Liver (tissue), 9 donors: ENCODE measurements around the gene CD164. TPM values are rescaled to one million over a fixed set of nuclear protein-coding genes. Genes with fewer than 3 reads are reported as not detected.
A peak's percentile ranks its signal among the peaks of the same experiment; 100 is the strongest.

Source experiments
- DNase-seq: peaks from one replicate; pipeline ENCODE4 v3.0.0-alpha.2; 2017; ENCODE audit warnings: low spot score
- H3K27ac ChIP-seq, 2 donors: one replicate each; pipeline ENCODE4 v1.7.0; 2013; ENCODE audit warnings: inconsistent platforms in 2 of 2, low read length in 2 of 2, control low read depth in 1 of 2, low read depth in 1 of 2, mild to moderate bottlenecking in 1 of 2
- H3K27me3 ChIP-seq, 4 donors: one replicate each; pipeline versions ENCODE4 v1.6.1 to v1.7.0; 2013; ENCODE audit warnings: low read length in 3 of 4, inconsistent platforms in 1 of 4, mild to moderate bottlenecking in 1 of 4, moderate library complexity in 1 of 4; ENCODE audit not compliant: control insufficient read depth in 4 of 4, insufficient read depth in 4 of 4
- H3K36me3 ChIP-seq, 4 donors: one replicate each; pipeline versions ENCODE4 v1.6.1 to v1.7.0; 2013; ENCODE audit warnings: low read length in 3 of 4, mild to moderate bottlenecking in 3 of 4, low read depth in 1 of 4, moderate library complexity in 1 of 4; ENCODE audit not compliant: control insufficient read depth in 4 of 4, insufficient read depth in 3 of 4
- H3K4me1 ChIP-seq, 4 donors: one replicate each; pipeline versions ENCODE4 v1.6.1 to v1.7.0; 2013; ENCODE audit warnings: low read length in 3 of 4, mild to moderate bottlenecking in 3 of 4, moderate library complexity in 1 of 4; ENCODE audit not compliant: control insufficient read depth in 4 of 4, insufficient read depth in 4 of 4
- H3K4me3 ChIP-seq, 3 donors: one replicate each; pipeline versions ENCODE4 v1.6.1 to v1.7.0; 2013; ENCODE audit warnings: low read length in 3 of 3, control low read depth in 1 of 3, low read depth in 1 of 3, mild to moderate bottlenecking in 1 of 3
- H3K9ac ChIP-seq, 2 donors: one replicate each; pipeline ENCODE4 v1.7.0; 2013; ENCODE audit warnings: low read length in 2 of 2, mild to moderate bottlenecking in 2 of 2, moderate library complexity in 2 of 2, control low read depth in 1 of 2, low read depth in 1 of 2
- H3K9me3 ChIP-seq, 4 donors: one replicate each; pipeline versions ENCODE4 v1.6.1 to v1.7.0; 2013; ENCODE audit warnings: low read length in 3 of 4; ENCODE audit not compliant: control insufficient read depth in 4 of 4
- ATF3 ChIP-seq: IDR thresholded peaks from 2 replicates; pipeline ENCODE4 v1.6.1; 2016; ENCODE audit warnings: antibody characterized with exemption
- CTCF ChIP-seq: fragments of 150-350 bp; IDR thresholded peaks from 2 replicates; pipeline ENCODE4 v1.5.1; 2017; ENCODE audit warnings: improper control_type of control experiment, low read depth, low read length; ENCODE audit not compliant: missing input control
- EGR1 ChIP-seq, 2 donors: IDR thresholded peaks; 2 replicates each; pipeline ENCODE4 v1.6.1; 2016 to 2018; ENCODE audit warnings: antibody characterized with exemption in 2 of 2, low read depth in 2 of 2
- FOXA1 ChIP-seq: IDR thresholded peaks from 2 replicates; pipeline ENCODE4 v1.6.1; 2016; ENCODE audit warnings: antibody characterized with exemption
- FOXA2 ChIP-seq: IDR thresholded peaks from 2 replicates; pipeline ENCODE4 v1.6.1; 2016; ENCODE audit warnings: antibody characterized with exemption
- HNF4A ChIP-seq, 2 donors: conservative IDR thresholded peaks; 2 replicates each; pipeline ENCODE4 v1.6.1; 2016; ENCODE audit warnings: antibody characterized with exemption in 2 of 2, mild to moderate bottlenecking in 2 of 2
- HNF4G ChIP-seq: IDR thresholded peaks from 2 replicates; pipeline ENCODE4 v1.6.1; 2016; ENCODE audit warnings: antibody characterized with exemption
- MAX ChIP-seq: IDR thresholded peaks from 2 replicates; pipeline ENCODE4 v1.6.1; 2016; ENCODE audit warnings: antibody characterized with exemption
- NR2F2 ChIP-seq: IDR thresholded peaks from 2 replicates; pipeline ENCODE4 v1.6.1; 2016; ENCODE audit warnings: antibody characterized with exemption
- RAD21 ChIP-seq, 2 donors: IDR thresholded peaks; 2 replicates each; pipeline ENCODE4 v1.6.1; 2016; ENCODE audit warnings: antibody characterized with exemption in 2 of 2, mild to moderate bottlenecking in 2 of 2
- RXRA ChIP-seq, 2 donors: IDR thresholded peaks; 2 replicates each; pipeline ENCODE4 v1.6.1; 2017 to 2018; ENCODE audit warnings: antibody characterized with exemption in 2 of 2, mild to moderate bottlenecking in 1 of 2
- SP1 ChIP-seq: IDR thresholded peaks from 2 replicates; pipeline ENCODE4 v1.6.1; 2018; ENCODE audit warnings: antibody characterized with exemption, mild to moderate bottlenecking
- TAF1 ChIP-seq: conservative IDR thresholded peaks from 2 replicates; pipeline ENCODE4 v1.6.1; 2016; ENCODE audit warnings: antibody characterized with exemption, mild to moderate bottlenecking
- YY1 ChIP-seq: IDR thresholded peaks from 2 replicates; pipeline ENCODE4 v1.6.1; 2016; ENCODE audit warnings: antibody characterized with exemption, mild to moderate bottlenecking
- ZBTB33 ChIP-seq: IDR thresholded peaks from 2 replicates; pipeline ENCODE4 v1.6.1; 2016; ENCODE audit warnings: antibody characterized with exemption
- WGBS: extraction: QIAGEN DNeasy Blood & Tissue Kit; methylation state at CpG from one replicate; pipeline ENCODE4 v1.1.7; 2013; 5-methylcytosine and 5-hydroxymethylcytosine counted together
- polyA plus RNA-seq, 2 donors: library from polyadenylated mRNA; stranded (reverse) in 1 of 2; unstranded in 1 of 2; fragments of 200-250 nt in 1 of 2; fragments of >200 nt in 1 of 2; fragmentation: Nextera tagmentation in 1 of 2; extraction: Ambion mirVana in 1 of 2; gene quantifications; one replicate each; pipeline versions ENCODE4 v1.2.1 to v1.2.3, GENCODE V29; 2013 to 2015
- total RNA-seq, 2 donors: library from RNA; depleted of rRNA; stranded (reverse); fragments of >200 nt; gene quantifications; one replicate each; pipeline ENCODE4 v1.2.3, GENCODE V29; 2014
- donor health status: healthy.
- donor health status: healthy.
- donor health status: healthy.
- donor health status: healthy.
- donor health status: healthy.

Gene CD164
- total and polyA plus RNA-seq, 4 donors = 84.5 to 218 (median 132) TPM

GRCh38 chr6:109373331-109373730 lies 8.9 kb downstream of the CD164 start:
- TF ChIP-seq ZBTB33 (no peak), MAX (no peak), HNF4A (conservative IDR thresholded peaks at IDR 0.05) (no peak), CTCF (no peak)
- Histone ChIP-seq H3K9ac (no peak overlapping the region), H3K4me1 (peaks cover 0 to 20% (median 9%) of the 10 kb centered on the region in 4 donors), H3K27ac (no peak overlapping the region), H3K4me3 (no peak overlapping the region), H3K9me3 (no peaks in the 10 kb centered on the region), H3K36me3 (peaks cover 9 to 61% (median 42%) of the 10 kb centered on the region in 4 donors), H3K27me3 (no peaks in the 10 kb centered on the region)
- 83% methylated on average over 4 of the region's 4 CpGs for WGBS
- DNase-seq = no peak

- no peaks in the 10 kb centered on the region for H3K27me3 ChIP-seq
- H3K4me1 ChIP-seq = peaks cover 0 to 15% (median 9%) of the 10 kb centered on the region in 4 donors
- TF ChIP-seq ATF3 (no peak), NR2F2 (no peak), HNF4G (no peak), SP1 (no peak), EGR1 (IDR thresholded peaks at IDR 0.05; ENCODE audit: low read depth in 2 of 2) (no peak), YY1 (no peak)
- H3K36me3 ChIP-seq = peaks cover 9 to 67% (median 49%) of the 10 kb centered on the region in 4 donors
- H3K4me3 ChIP-seq = no peak overlapping the region
- DNase-seq = no peak
- 68% methylated on average over 2 of the region's 2 CpGs for WGBS
- no peaks in the 10 kb centered on the region for H3K9me3 ChIP-seq
- no peak overlapping the region for H3K27ac ChIP-seq
- H3K9ac ChIP-seq = no peak overlapping the region
Observed at GRCh38 chr6:109372130-109372529, 10.1 kb downstream of the CD164 start.

GRCh38 chr6:109370792-109371191 lies 11.5 kb downstream of the CD164 start:
- 38% methylated on average over 3 of the region's 3 CpGs for WGBS
- no peak overlapping the region for H3K9ac ChIP-seq
- peaks cover 0 to 15% (median 9%) of the 10 kb centered on the region in 4 donors for H3K4me1 ChIP-seq
- H3K4me3 ChIP-seq = no peak overlapping the region
- no peaks in the 10 kb centered on the region for H3K9me3 ChIP-seq
- DNase-seq = no peak
- no peaks in the 10 kb centered on the region for H3K27me3 ChIP-seq
- no peak overlapping the region for H3K27ac ChIP-seq
- peaks cover 6 to 67% (median 46%) of the 10 kb centered on the region in 4 donors for H3K36me3 ChIP-seq
- TF ChIP-seq NR2F2 (no peak), RXRA (IDR thresholded peaks at IDR 0.05) (no peak), CTCF (no peak), FOXA1 (peak; percentile 79), TAF1 (no peak), ATF3 (no peak), RAD21 (IDR thresholded peaks at IDR 0.05) (no peak), YY1 (no peak), HNF4G (no peak), SP1 (no peak), FOXA2 (peak; percentile 76), ZBTB33 (no peak), HNF4A (conservative IDR thresholded peaks at IDR 0.05) (peak; percentile 12 to 19), EGR1 (IDR thresholded peaks at IDR 0.05; ENCODE audit: low read depth in 2 of 2) (no peak)
